Panc1 (cell line): ENCODE data around the gene ADA. TPM values are rescaled to one million over a fixed set of nuclear protein-coding genes. Genes with fewer than 3 reads are reported as not detected.
"Not testable (repeated sequence)": the region's sequence is repeated elsewhere in the genome, so short reads cannot be mapped to it uniquely, and the experiment has no call there.

ENCODE experiments used
- ATAC-seq: fragments of 200-7000 bp; cut with Tn5 transposase; 2 replicates; pipeline ENCODE4 v1.9.1; 2020; ENCODE audit warnings: mild to moderate bottlenecking, moderate library complexity
- BruUV-seq: library from RNA; stranded (reverse); fragments of 400-500 nt; replicated peaks from 2 replicates; lab custom pipeline; 2021; lab: Mats Ljungman, UMichigan
- CTCF ChIA-PET: fragments of 300-600 bp; sonication (Branson Sonifier 250); formaldehyde crosslinking; loops from one replicate; lab custom pipeline; 2022; ENCODE audit warnings: antibody characterized with exemption; lab: Charles Lee
- POLR2A ChIA-PET: fragments of 300-600 bp; sonication (Branson Sonifier 250); formaldehyde crosslinking; loops from one replicate; lab custom pipeline; 2022; ENCODE audit warnings: antibody characterized with exemption; lab: Charles Lee
- DNase-seq: peaks from one replicate; pipeline ENCODE4 v3.0.0-alpha.2; 2010; ENCODE audit warnings: low read depth, low spot score
- H3K27ac ChIP-seq: 2 replicates; pipeline ENCODE4 v1.5.1; 2011; ENCODE audit warnings: mild to moderate bottlenecking, low read length, inconsistent platforms
- H3K27me3 ChIP-seq: fragments of 200-500 bp; sonication (Bioruptor generic); 2 replicates; pipeline ENCODE4 v1.6.0; 2014; ENCODE audit warnings: low read length, inconsistent platforms; ENCODE audit not compliant: control insufficient read depth, insufficient read depth
- H3K36me3 ChIP-seq: fragments of 200-500 bp; sonication (Bioruptor generic); 2 replicates; pipeline ENCODE4 v1.5.1; 2014; ENCODE audit warnings: inconsistent platforms, mild to moderate bottlenecking, low read length, moderate library complexity; ENCODE audit not compliant: control insufficient read depth, insufficient read depth
- H3K4me1 ChIP-seq: 2 replicates; pipeline ENCODE4 v1.5.1; 2011; ENCODE audit warnings: inconsistent platforms, mild to moderate bottlenecking, low read length, moderate library complexity; ENCODE audit not compliant: control insufficient read depth, insufficient read depth
- H3K4me3 ChIP-seq, 2 experiments: 2 replicates each; pipeline ENCODE4 v1.5.1; 2011 to 2012; ENCODE audit warnings: low read depth in 2 of 2, low read length in 2 of 2, mild to moderate bottlenecking in 2 of 2, inconsistent platforms in 1 of 2, moderate library complexity in 1 of 2
- H3K9me3 ChIP-seq: fragments of 200-500 bp; sonication (Bioruptor generic); 2 replicates; pipeline ENCODE4 v1.5.1; 2014; ENCODE audit warnings: low read depth, mild to moderate bottlenecking, inconsistent platforms, low read length, moderate library complexity; ENCODE audit not compliant: control insufficient read depth, insufficient read depth
- POLR2AphosphoS5 ChIP-seq: IDR thresholded peaks from 2 replicates; pipeline ENCODE4 v1.6.1; 2012; ENCODE audit warnings: mild to moderate bottlenecking, low read depth, low read length, moderate library complexity
- SIN3A ChIP-seq: IDR thresholded peaks from 2 replicates; pipeline ENCODE4 v1.6.1; 2012; ENCODE audit warnings: low read depth, mild to moderate bottlenecking, low read length, moderate library complexity, borderline replicate concordance; ENCODE audit not compliant: insufficient read depth
- TCF7L2 ChIP-seq: IDR thresholded peaks from 2 replicates; pipeline ENCODE4 v1.6.1; 2011; ENCODE audit warnings: mild to moderate bottlenecking, low read depth, low read length, inconsistent platforms
- in situ Hi-C: cut with HindIII; loops from 2 replicates; pipeline ENCODE4 v1.10.0; 2016; ENCODE audit warnings: low sequenced_read_pairs, low pct_unique_long_range_greater_than_20kb
- intact Hi-C: fragments of 100-400 bp; cut with micrococcal nuclease; formaldehyde crosslinking; loops from one replicate; pipeline ENCODE4 v1.10.0; 2022; ENCODE audit not compliant: unreplicated experiment
- total RNA-seq: library from RNA; stranded (reverse); gene quantifications from one replicate; pipeline ENCODE4 v1.2.1, GENCODE V29; 2021; ENCODE audit not compliant: unreplicated experiment
- TF ChIP-seq, protein P1 (sequence below), 2 experiments: IDR thresholded peaks; 2 replicates each; pipeline ENCODE4 v1.6.1; 2011 to 2012; ENCODE audit warnings: low read depth in 2 of 2, control low read depth in 1 of 2, low read length in 1 of 2, mild to moderate bottlenecking in 1 of 2, moderate library complexity in 1 of 2; ENCODE audit not compliant: insufficient read depth in 1 of 2
- TF ChIP-seq, protein P2 (sequence below): fragments of 450-650 bp; IDR thresholded peaks from 2 replicates; pipeline ENCODE4 v1.5.1; 2017; ENCODE audit warnings: mild to moderate bottlenecking

ADA gene
- total RNA-seq, 1 experiment from 2014 or later: 53.8 TPM

DNA sequence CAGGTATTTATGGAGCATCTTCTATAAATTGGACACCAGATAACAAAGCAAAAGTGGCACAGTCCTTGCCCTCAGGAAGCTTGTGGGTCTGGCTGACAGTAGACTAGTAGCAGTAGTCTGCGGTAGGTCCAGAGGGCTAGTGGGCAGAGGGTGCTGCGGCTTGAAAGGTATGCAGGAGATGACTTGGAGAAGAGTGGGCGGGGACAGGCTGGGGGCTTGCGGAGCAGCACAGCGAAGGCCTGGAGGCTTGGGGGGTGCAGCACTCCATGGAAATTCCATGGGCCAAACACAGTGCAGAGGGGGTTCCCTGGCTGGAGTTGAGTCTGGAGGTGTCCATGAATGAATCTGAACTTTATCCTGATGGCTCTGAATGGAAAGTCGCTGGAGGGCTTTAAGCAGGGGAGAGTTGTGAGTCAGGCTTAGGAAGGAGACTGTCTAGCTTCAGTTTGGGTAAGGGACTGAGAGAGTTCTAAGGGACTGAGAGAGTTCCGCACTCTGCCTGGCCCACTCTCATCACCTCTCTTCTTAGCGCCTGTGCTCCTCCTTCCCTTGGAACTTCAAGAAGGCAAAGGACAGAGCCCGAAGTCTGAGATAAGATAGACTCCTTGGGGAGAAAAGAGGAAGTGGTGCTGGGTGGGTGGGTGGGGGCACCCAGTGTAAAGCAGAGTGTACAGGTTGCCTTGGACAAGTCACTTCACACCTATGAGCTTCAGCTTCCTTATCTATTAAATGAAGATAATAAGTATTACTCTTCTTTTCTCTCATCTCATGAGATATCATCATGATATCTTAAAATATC is 60.3 kb downstream of the ADA start:
- H3K36me3 ChIP-seq: no peaks in the 10 kb centered on the region
- BruUV-seq: no TSS peak
- peak overlapping the region; percentile 3; the same call in 1 of the 2 replicates for H3K27ac ChIP-seq
- intact Hi-C loops: no loop called here
- no peaks in the 10 kb centered on the region for H3K9me3 ChIP-seq
- ATAC-seq (no peak), DNase-seq (no peak)
- H3K4me3 ChIP-seq: no peak overlapping the region
- peaks cover 23% of the 10 kb centered on the region for H3K4me1 ChIP-seq
- H3K27me3 ChIP-seq: no peaks in the 10 kb centered on the region
- in situ Hi-C loops: no loop called here
- ChIA-PET CTCF (interaction anchor here (0.6 kb wide), 1 partner anchor 73 kb away, joined by 7 read pairs; no protein-coding TSS in a partner anchor), POLR2A (no interaction called here)
- no peak for TF ChIP-seq POLR2AphosphoS5
- TF ChIP-seq, protein P1, sequence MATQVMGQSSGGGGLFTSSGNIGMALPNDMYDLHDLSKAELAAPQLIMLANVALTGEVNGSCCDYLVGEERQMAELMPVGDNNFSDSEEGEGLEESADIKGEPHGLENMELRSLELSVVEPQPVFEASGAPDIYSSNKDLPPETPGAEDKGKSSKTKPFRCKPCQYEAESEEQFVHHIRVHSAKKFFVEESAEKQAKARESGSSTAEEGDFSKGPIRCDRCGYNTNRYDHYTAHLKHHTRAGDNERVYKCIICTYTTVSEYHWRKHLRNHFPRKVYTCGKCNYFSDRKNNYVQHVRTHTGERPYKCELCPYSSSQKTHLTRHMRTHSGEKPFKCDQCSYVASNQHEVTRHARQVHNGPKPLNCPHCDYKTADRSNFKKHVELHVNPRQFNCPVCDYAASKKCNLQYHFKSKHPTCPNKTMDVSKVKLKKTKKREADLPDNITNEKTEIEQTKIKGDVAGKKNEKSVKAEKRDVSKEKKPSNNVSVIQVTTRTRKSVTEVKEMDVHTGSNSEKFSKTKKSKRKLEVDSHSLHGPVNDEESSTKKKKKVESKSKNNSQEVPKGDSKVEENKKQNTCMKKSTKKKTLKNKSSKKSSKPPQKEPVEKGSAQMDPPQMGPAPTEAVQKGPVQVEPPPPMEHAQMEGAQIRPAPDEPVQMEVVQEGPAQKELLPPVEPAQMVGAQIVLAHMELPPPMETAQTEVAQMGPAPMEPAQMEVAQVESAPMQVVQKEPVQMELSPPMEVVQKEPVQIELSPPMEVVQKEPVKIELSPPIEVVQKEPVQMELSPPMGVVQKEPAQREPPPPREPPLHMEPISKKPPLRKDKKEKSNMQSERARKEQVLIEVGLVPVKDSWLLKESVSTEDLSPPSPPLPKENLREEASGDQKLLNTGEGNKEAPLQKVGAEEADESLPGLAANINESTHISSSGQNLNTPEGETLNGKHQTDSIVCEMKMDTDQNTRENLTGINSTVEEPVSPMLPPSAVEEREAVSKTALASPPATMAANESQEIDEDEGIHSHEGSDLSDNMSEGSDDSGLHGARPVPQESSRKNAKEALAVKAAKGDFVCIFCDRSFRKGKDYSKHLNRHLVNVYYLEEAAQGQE (IDR thresholded peaks at IDR 0.05; ENCODE audit: insufficient read depth in 1 of 2, low read depth in 2 of 2, low read length in 1 of 2): no peak
- TF ChIP-seq, protein P2, sequence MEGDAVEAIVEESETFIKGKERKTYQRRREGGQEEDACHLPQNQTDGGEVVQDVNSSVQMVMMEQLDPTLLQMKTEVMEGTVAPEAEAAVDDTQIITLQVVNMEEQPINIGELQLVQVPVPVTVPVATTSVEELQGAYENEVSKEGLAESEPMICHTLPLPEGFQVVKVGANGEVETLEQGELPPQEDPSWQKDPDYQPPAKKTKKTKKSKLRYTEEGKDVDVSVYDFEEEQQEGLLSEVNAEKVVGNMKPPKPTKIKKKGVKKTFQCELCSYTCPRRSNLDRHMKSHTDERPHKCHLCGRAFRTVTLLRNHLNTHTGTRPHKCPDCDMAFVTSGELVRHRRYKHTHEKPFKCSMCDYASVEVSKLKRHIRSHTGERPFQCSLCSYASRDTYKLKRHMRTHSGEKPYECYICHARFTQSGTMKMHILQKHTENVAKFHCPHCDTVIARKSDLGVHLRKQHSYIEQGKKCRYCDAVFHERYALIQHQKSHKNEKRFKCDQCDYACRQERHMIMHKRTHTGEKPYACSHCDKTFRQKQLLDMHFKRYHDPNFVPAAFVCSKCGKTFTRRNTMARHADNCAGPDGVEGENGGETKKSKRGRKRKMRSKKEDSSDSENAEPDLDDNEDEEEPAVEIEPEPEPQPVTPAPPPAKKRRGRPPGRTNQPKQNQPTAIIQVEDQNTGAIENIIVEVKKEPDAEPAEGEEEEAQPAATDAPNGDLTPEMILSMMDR: no peak
- TF ChIP-seq TCF7L2: no peak
- no peak for TF ChIP-seq SIN3A

DNA sequence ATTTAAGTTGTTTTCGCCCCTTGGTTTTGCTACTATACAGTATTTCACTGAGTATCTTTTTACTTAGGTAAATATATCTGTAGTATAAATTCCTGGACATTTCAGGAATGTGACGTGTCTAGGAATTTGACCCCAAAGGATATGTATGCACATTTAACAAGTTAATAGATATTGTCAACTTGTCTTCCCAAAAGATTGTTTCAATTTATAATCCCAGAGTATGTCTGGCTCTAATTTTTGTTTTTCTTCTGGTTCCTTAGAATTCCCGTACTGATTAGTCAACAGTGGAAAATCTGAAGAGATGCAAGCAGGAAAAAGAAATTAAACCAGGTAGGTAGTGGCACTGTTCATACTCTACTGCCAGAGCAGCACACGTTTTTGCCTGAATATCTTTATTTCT is 62.0 kb downstream of the ADA start:
- Histone ChIP-seq H3K4me3 (no peak overlapping the region), H3K4me1 (peaks cover 14% of the 10 kb centered on the region), H3K9me3 (no peaks in the 10 kb centered on the region), H3K27me3 (no peaks in the 10 kb centered on the region), H3K27ac (no peak overlapping the region), H3K36me3 (no peaks in the 10 kb centered on the region)
- ATAC-seq (no peak), DNase-seq (no peak)
- CTCF ChIA-PET: no interaction called here
- in situ Hi-C loops: no loop called here
- POLR2A ChIA-PET: interaction anchor here (0.6 kb wide), 1 partner anchor 15 kb away, joined by 5 read pairs; no protein-coding TSS in a partner anchor
- TF ChIP-seq POLR2AphosphoS5: no peak
- TF ChIP-seq, protein P1 (IDR thresholded peaks at IDR 0.05; ENCODE audit: insufficient read depth in 1 of 2, low read depth in 2 of 2, low read length in 1 of 2): no peak
- no peak for TF ChIP-seq TCF7L2
- TF ChIP-seq SIN3A: no peak
- TF ChIP-seq, protein P2: no peak
- no TSS peak for BruUV-seq
- intact Hi-C loops: no loop called here

DNA sequence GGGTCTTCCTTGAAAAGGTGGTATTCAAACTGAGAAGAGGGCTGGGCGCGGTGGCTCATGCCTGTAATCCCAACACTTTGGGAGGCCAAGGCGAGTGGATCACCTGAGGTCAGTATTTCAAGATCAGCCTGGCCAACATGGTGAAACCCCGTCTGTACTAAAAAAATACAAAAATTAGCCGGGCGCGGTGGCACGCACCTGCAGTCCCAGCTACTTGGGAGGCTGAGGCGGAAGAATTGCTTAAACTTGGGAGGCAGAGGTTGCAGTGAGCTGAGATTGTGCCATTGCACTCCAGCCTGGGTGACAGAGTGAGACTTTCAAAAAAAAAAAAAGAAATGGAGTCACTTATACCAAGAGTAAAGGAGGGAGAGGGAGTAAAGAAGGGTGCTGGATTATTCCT is 63.2 kb downstream of the ADA start:
- BruUV-seq, H3K27ac ChIP-seq, H3K27me3 ChIP-seq, H3K36me3 ChIP-seq, intact Hi-C loops, ATAC-seq, H3K9me3 ChIP-seq, H3K4me3 ChIP-seq, POLR2A ChIA-PET, CTCF ChIA-PET, DNase-seq, in situ Hi-C loops: not testable (repeated sequence)
- H3K4me1 ChIP-seq: peaks cover 11% of the 10 kb centered on the region
